ENCODE results near the gene CNTN6.

The CNTN6 gene

GRCh38 chr3:1439395-1439794 lies 346.6 kb downstream of the CNTN6 start:
- no peak for FAIRE-seq

DNA sequence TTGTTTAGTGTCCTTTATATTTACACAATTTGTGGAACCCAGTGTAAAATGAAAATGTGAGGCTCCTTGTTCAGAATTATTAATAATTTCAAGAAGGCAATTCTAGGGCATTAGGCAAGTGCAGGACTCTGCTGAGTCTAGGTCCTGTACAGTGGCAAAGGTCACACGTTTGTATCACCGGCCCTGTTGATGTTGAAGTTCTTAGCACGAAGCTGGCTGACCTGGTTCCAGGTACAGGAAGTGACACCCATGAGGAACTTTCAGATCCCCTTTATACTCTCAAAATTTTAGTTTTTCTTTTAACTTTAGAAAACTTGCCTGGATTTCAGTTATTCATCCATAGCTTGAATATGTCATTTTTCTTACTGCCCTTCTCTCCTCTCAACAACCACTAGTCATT lies 349.4 kb downstream of the CNTN6 start:
- FAIRE-seq, result no peak

DNA sequence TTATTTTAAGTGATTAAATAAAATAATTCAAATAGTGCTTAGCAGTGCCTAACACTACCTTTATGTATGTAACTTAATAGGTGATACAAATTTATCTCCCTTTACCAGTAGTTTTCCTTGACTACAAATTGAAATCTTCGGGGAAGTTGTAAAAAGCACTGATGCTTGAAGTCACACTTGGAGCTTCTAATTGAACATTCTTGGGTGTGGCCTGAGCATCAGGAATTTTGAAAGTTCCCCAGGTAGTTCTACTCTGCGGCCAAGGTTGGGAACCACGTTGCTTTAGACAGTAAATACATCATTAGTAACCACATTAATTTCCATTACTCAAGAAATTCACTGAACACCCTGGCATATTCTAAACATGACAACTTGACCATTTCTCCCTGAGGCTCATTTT lies 351.4 kb downstream of the CNTN6 start:
- no peak for FAIRE-seq

DNA sequence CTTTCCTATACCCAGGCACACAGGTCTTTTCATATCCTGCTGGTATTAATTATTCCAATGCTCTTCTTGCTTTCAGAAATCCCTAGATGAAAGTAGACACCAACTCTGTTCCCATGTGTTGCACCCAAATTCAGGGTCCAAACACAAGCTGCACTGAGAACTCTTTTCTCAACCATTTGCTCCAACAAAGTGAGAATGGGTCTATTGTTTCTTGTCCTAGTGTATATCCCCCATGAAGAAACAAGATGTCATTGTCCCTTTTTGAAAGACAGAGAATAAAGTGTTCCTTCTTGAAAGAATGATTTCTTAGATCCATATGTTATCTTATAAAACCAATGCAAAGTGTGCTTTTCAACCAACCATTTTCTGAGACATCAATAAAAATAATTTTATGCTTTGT lies 353.7 kb downstream of the CNTN6 start:
- no peak for FAIRE-seq

DNA sequence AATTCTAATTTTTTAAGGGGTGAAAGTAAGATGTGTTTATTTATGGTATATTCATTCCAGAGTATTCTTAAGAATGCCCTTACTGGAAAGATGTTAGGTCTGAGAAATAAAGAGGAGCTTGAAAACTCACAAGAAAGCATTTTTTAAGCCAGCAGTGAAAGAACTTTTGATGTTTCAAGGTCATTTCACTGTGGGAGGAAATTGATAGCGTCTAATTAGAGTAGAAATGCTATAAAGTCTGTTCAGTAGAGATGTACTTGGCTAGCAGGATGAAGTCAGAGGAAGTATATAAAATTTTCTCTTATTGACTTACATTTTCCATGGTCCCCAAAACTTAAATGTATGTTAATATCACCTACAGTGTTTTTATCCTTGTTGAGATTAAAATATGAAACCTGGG lies 354.6 kb downstream of the CNTN6 start:
- no peak for FAIRE-seq

- peak; percentile 71 for FAIRE-seq
Measured at GRCh38 chr3:1448443-1448842, 355.6 kb downstream of the CNTN6 start.
